Peyer's patch (tissue), 4 donors: ENCODE measurements around the gene ATP5MC2.

ENCODE experiments used
- POLR2A ChIP-seq, 2 donors: fragments of 450-650 bp; IDR thresholded peaks; one replicate each; pipeline ENCODE4 v1.5.1; 2017; ENCODE audit warnings: antibody characterized with exemption in 2 of 2, mild to moderate bottlenecking in 2 of 2, moderate library complexity in 2 of 2
- TF ChIP-seq, protein P1 (sequence below), 6 experiments: fragments of 450-650 bp in 4 of 6; fragments of 200-600 bp in 2 of 6; sonication (generic) in 1 of 6; IDR thresholded peaks; one replicate each; pipeline ENCODE4 v1.5.1; 2017 to 2019; ENCODE audit warnings: antibody characterized with exemption in 6 of 6, mild to moderate bottlenecking in 3 of 6, moderate library complexity in 1 of 6

DNA sequence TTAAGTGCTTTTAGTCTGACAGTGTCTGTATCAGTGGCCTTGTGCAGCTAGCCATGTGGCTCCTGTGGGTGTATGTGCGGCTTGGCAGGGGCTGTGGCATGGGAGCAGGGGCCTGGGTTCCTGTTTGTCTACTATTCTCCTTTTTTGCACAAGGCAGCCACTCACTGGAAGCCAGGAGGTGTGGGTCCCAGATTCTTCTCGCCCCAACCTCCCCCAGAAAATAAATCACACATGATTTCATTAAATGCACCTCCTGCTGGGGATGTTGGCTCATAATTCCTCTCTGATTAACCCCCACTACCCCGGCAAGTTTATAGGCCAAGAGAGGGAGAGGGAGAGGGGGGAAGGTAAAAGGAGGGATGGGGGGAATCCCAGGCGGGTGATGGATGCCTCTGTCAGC lies 33.8 kb upstream of the ATP5MC2 start:
- TF ChIP-seq, protein P1, sequence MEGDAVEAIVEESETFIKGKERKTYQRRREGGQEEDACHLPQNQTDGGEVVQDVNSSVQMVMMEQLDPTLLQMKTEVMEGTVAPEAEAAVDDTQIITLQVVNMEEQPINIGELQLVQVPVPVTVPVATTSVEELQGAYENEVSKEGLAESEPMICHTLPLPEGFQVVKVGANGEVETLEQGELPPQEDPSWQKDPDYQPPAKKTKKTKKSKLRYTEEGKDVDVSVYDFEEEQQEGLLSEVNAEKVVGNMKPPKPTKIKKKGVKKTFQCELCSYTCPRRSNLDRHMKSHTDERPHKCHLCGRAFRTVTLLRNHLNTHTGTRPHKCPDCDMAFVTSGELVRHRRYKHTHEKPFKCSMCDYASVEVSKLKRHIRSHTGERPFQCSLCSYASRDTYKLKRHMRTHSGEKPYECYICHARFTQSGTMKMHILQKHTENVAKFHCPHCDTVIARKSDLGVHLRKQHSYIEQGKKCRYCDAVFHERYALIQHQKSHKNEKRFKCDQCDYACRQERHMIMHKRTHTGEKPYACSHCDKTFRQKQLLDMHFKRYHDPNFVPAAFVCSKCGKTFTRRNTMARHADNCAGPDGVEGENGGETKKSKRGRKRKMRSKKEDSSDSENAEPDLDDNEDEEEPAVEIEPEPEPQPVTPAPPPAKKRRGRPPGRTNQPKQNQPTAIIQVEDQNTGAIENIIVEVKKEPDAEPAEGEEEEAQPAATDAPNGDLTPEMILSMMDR (IDR thresholded peaks at IDR 0.05): no peak
- no peak for TF ChIP-seq POLR2A (IDR thresholded peaks at IDR 0.05)
